ENCODE results near the gene MYO1F.

Gene MYO1F

DNA sequence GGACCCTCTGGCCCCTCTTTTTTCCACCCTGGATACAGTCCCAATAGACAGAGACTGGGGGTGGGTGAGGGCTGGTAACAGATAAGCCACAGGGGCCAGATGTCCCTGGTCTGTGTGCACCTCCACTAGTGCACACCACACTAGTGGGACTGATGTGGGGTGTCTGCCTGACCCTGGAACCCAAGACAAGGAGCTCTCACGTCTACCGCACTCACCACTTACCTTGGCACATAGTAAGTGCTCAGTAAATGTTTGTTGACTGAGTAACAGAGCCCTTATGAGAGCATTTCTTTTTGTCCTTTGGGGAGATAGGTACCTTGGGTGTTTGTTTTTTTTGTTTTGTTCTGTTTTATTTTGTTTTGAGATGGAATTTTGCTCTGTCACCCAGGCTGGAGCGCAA is 40.1 kb downstream of the MYO1F start:
- DNase-seq (ENCODE audit: low read depth): no peak
- TF ChIP-seq, protein P1, sequence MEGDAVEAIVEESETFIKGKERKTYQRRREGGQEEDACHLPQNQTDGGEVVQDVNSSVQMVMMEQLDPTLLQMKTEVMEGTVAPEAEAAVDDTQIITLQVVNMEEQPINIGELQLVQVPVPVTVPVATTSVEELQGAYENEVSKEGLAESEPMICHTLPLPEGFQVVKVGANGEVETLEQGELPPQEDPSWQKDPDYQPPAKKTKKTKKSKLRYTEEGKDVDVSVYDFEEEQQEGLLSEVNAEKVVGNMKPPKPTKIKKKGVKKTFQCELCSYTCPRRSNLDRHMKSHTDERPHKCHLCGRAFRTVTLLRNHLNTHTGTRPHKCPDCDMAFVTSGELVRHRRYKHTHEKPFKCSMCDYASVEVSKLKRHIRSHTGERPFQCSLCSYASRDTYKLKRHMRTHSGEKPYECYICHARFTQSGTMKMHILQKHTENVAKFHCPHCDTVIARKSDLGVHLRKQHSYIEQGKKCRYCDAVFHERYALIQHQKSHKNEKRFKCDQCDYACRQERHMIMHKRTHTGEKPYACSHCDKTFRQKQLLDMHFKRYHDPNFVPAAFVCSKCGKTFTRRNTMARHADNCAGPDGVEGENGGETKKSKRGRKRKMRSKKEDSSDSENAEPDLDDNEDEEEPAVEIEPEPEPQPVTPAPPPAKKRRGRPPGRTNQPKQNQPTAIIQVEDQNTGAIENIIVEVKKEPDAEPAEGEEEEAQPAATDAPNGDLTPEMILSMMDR (IDR thresholded peaks at IDR 0.05; ENCODE audit: low read depth, low read length, missing control alignments): no peak
- in situ Hi-C loops (cut with HindIII; ENCODE audit: low sequenced_read_pairs): no loop called here
- no peak overlapping the region for H3K4me3 ChIP-seq (ENCODE audit: low read depth, low read length)

DNA sequence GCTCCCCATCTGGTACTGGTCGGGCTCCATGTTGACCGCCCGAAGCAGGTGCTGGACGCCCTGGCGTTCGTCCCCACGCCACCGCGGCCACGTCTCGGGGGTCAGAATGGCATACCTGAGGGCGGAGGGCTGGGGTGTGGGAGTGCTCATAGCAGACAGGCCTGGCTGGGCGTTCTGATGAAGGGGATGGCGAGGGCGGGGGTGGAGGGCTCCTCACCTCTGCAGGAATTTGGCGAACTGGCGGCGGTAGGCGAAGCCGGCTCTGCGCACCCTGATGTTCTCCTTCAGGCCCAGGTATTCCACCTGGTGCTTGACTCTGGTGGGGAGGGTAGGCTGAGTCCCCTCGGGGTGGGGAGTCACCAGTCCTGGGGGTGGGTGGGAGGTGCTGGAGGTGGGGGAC is 41.0 kb downstream of the MYO1F start:
- in situ Hi-C loops (cut with HindIII; ENCODE audit: low sequenced_read_pairs): no loop called here
- no peak for DNase-seq (ENCODE audit: low read depth)
- TF ChIP-seq, protein P1 (IDR thresholded peaks at IDR 0.05; ENCODE audit: low read depth, low read length, missing control alignments): no peak
- no peak overlapping the region for H3K4me3 ChIP-seq (ENCODE audit: low read depth, low read length)

DNA sequence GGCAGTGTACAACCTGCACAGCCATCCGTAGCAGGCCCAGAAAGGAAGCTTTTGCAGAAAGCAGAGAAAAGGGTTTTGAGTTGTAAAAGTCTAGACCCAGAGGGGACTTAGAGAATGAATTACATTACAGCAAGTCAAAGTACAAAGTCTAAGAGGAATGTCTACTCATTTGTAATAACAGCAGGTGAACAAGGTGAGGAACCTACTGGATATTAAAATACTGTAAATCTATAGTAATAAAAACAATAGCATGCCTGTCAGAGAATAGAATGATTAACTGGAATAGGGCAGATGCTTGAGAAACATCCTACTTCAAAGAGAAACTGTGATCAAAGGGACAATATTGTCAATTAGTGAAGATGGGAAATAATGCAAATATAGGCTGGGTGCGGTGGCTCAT is 45.0 kb downstream of the MYO1F start:
- no peak overlapping the region for H3K4me3 ChIP-seq (ENCODE audit: low read depth, low read length)
- DNase-seq (ENCODE audit: low read depth): no peak
- in situ Hi-C loops (cut with HindIII; ENCODE audit: low sequenced_read_pairs): no loop called here
- TF ChIP-seq, protein P1 (IDR thresholded peaks at IDR 0.05; ENCODE audit: low read depth, low read length, missing control alignments): no peak

DNA sequence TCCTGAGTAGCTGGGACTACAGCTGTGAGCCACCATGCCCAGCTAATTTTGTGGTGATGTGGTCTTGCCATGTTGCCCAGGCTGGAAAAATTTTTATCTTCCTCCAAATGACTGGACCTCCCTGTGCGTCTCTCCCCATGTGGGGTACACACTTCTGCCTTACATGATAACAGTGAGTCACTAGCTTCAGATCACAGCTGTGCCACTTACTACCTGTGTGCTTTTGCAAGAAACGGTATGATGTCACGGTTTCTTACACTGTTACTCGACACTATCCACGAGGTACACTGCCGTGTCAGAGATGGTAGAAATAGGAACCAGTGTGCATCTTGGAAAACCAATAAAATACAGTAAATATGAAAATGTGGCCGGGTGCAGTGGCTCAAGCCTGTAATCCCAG is 45.8 kb downstream of the MYO1F start:
- DNase-seq (ENCODE audit: low read depth): no peak
- TF ChIP-seq, protein P1 (IDR thresholded peaks at IDR 0.05; ENCODE audit: low read depth, low read length, missing control alignments): no peak
- in situ Hi-C loops (cut with HindIII; ENCODE audit: low sequenced_read_pairs): no loop called here

DNA sequence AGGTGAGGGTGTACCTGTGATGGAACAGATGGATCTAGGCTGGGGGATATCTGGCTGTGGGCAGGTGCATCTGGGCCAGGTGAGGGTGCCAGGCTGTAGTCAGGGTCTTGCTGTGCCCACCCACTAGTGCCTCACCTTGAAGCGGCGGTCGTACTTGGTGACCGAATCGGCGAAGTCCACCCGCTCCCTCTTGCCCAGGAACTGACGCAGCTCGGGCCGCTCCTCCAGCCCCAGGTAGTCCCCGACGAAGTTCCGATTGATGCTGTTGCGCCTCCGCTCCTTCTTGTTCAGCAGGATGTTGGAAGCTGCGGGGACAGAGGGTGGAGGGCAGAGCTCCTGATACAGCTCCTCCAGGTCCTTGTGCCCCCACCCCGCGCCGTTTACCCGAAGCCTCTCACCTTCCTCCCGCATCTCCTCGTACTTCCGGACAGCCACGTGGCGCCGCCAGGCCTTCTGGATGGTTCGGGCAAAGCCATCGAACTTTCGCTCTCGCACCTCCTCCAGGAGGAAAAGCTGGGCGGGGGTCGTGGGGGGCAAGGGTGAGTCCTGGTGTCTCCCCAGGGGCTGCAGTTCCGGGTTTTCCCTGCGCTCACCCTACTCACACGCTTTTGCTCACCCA is 47.1 kb downstream of the MYO1F start:
- no peak overlapping the region for H3K4me3 ChIP-seq (ENCODE audit: low read depth, low read length)
- no peak for DNase-seq (ENCODE audit: low read depth)
- TF ChIP-seq, protein P1 (IDR thresholded peaks at IDR 0.05; ENCODE audit: low read depth, low read length, missing control alignments): no peak
- in situ Hi-C loops (cut with HindIII; ENCODE audit: low sequenced_read_pairs): no loop called here

More for the DNA sequence above, 45.8 kb downstream of the MYO1F start:
- H3K4me3 ChIP-seq (ENCODE audit: low read depth, low read length): no peak overlapping the region

DNA sequence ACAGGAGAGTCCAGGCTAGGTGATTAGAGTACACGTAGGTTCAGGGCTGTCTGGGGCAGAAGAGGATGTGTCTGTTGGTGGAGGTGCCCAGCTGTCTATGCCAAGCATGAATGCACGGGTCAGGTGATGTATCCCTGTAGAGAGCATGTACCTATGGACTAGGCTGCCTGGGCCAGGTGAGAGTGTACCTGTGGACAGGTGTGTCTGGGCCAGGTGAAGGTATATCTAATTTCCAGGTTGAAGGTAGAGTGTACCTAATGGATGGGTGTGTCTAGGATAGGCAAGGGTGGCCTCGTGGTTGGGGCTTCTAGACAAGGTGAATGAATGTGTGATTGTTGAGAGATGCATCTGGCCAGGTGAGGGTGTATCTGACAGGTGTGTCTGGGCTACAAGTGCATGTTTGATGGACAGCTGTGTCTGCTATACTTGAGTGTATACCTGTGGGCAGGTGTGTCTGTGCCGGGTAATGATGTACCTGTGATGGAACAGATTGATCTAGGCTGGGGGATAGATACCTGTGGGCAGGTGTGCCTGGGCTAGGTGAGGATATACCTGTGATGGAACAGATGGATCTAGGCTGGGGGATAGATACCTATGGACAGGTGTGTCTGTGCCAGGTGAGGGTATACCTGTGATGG is 47.8 kb downstream of the MYO1F start:
- TF ChIP-seq, protein P1 (IDR thresholded peaks at IDR 0.05; ENCODE audit: low read depth, low read length, missing control alignments): no peak
- no peak for DNase-seq (ENCODE audit: low read depth)
- H3K4me3 ChIP-seq (ENCODE audit: low read depth, low read length): no peak overlapping the region
- in situ Hi-C loops (cut with HindIII; ENCODE audit: low sequenced_read_pairs): no loop called here
